ENCODE results near the gene CHSY3. TPM values are rescaled to one million over a fixed set of nuclear protein-coding genes. Genes with fewer than 3 reads are reported as not detected.
"Not testable (repeated sequence)": the region's sequence is repeated elsewhere in the genome, so short reads cannot be mapped to it uniquely, and the experiment has no call there.

Gene CHSY3
- total and polyA plus RNA-seq, 5 donors: 0.68 to 3.6 (median 2.3) TPM

- H3K9me3 ChIP-seq (ENCODE audit: control insufficient read depth, low read length); H3K27me3 ChIP-seq (ENCODE audit: control insufficient read depth, insufficient read depth); H3K27ac ChIP-seq (ENCODE audit: low read length); intact Hi-C loops (cut with DNase I); H3K4me3 ChIP-seq (ENCODE audit: low read length); H3K4me1 ChIP-seq (ENCODE audit: control insufficient read depth, insufficient read depth, low read length); ATAC-seq; DNase-seq: not testable (repeated sequence)
- 91% methylated on average over 2 of the region's 2 CpGs for WGBS
These were observed 322.3 kb downstream of the CHSY3 start for GRCh38 chr5:130226556-130226955.

GRCh38 chr5:130227699-130228098, 323.4 kb downstream of the CHSY3 start:
- WGBS: 83% methylated on average over 4 of the region's 4 CpGs

GRCh38 chr5:130231786-130232185, 327.5 kb downstream of the CHSY3 start:
- 53% methylated on average over 1 of the region's 1 CpG for WGBS

More at GRCh38 chr5:130227699-130228098, 323.4 kb downstream of the CHSY3 start:
- H3K27me3 ChIP-seq (ENCODE audit: control insufficient read depth, insufficient read depth): no peaks in the 10 kb centered on the region
- no peak overlapping the region for H3K4me3 ChIP-seq (ENCODE audit: low read length)
- ATAC-seq: no peak
- H3K4me1 ChIP-seq (ENCODE audit: control insufficient read depth, insufficient read depth, low read length): no peaks in the 10 kb centered on the region
- no peak overlapping the region for H3K27ac ChIP-seq (ENCODE audit: low read length)
- no peak for DNase-seq
- intact Hi-C loops (cut with DNase I): no loop called here
- H3K9me3 ChIP-seq (ENCODE audit: control insufficient read depth, low read length): no peaks in the 10 kb centered on the region

GRCh38 chr5:130234816-130235215, 330.6 kb downstream of the CHSY3 start:
- H3K4me3 ChIP-seq (ENCODE audit: low read length): no peak overlapping the region
- no peak for DNase-seq
- no peak overlapping the region for H3K27ac ChIP-seq (ENCODE audit: low read length)
- intact Hi-C loops (cut with DNase I): no loop called here
- 61% methylated on average over 1 of the region's 1 CpG for WGBS
- ATAC-seq: no peak
- no peaks in the 10 kb centered on the region for H3K27me3 ChIP-seq (ENCODE audit: control insufficient read depth, insufficient read depth)
- H3K4me1 ChIP-seq (ENCODE audit: control insufficient read depth, insufficient read depth, low read length): no peaks in the 10 kb centered on the region
- no peaks in the 10 kb centered on the region for H3K9me3 ChIP-seq (ENCODE audit: control insufficient read depth, low read length)

More at GRCh38 chr5:130231786-130232185, 327.5 kb downstream of the CHSY3 start:
- ATAC-seq (no peak), DNase-seq (no peak)
- H3K27ac ChIP-seq (ENCODE audit: low read length): no peak overlapping the region
- no peaks in the 10 kb centered on the region for H3K9me3 ChIP-seq (ENCODE audit: control insufficient read depth, low read length)
- H3K4me3 ChIP-seq (ENCODE audit: low read length): no peak overlapping the region
- intact Hi-C loops (cut with DNase I): no loop called here
- no peaks in the 10 kb centered on the region for H3K27me3 ChIP-seq (ENCODE audit: control insufficient read depth, insufficient read depth)
- H3K4me1 ChIP-seq (ENCODE audit: control insufficient read depth, insufficient read depth, low read length): no peaks in the 10 kb centered on the region

Other genes with a start within 250 kb of the CHSY3 start
- not detected for gene MINAR2, start 156.4 kb upstream of the CHSY3 start, total RNA-seq
- not detected for gene MINAR2, start 156.4 kb upstream of the CHSY3 start, polyA plus RNA-seq

Measured in right cardiac atrium (tissue), 5 donors.